Neural progenitor cell (in vitro differentiated cells): Measurements from ENCODE around the gene AFF3. TPM values are rescaled to one million over a fixed set of nuclear protein-coding genes. Genes with fewer than 3 reads are reported as not detected.

Experiments
- DNase-seq: peaks from one replicate; pipeline ENCODE4 v3.0.0-alpha.2; 2016; ENCODE audit warnings: low spot score
- H2AFZ ChIP-seq: fragments of 200-600 bp; sonication (generic); replicated peaks from 2 replicates; pipeline ENCODE4 v1.6.1; 2016; ENCODE audit warnings: antibody characterized with exemption
- H3F3A ChIP-seq: fragments of 200-600 bp; sonication (generic); 2 replicates; pipeline ENCODE4 v1.6.1; 2016; ENCODE audit warnings: antibody characterized with exemption, low read depth
- H3K27ac ChIP-seq: fragments of 200-600 bp; sonication (generic); 2 replicates; pipeline ENCODE4 v1.5.1; 2016; ENCODE audit warnings: mild to moderate bottlenecking
- H3K27me3 ChIP-seq: fragments of 200-600 bp; sonication (generic); 2 replicates; pipeline ENCODE4 v1.6.1; 2016; ENCODE audit warnings: mild to moderate bottlenecking, moderate library complexity
- H3K36me3 ChIP-seq: fragments of 200-600 bp; sonication (generic); 2 replicates; pipeline ENCODE4 v1.5.1; 2016
- H3K4me1 ChIP-seq: fragments of 200-600 bp; sonication (generic); 2 replicates; pipeline ENCODE4 v1.6.1; 2016; ENCODE audit warnings: mixed run types
- H3K4me2 ChIP-seq: fragments of 200-600 bp; sonication (generic); 2 replicates; pipeline ENCODE4 v1.6.1; 2016
- H3K4me3 ChIP-seq: fragments of 200-600 bp; sonication (generic); 2 replicates; pipeline ENCODE4 v1.5.1; 2016
- H3K79me2 ChIP-seq: fragments of 200-600 bp; sonication (generic); 2 replicates; pipeline ENCODE4 v1.6.1; 2016; ENCODE audit warnings: low read depth
- H3K9ac ChIP-seq: fragments of 200-600 bp; sonication (generic); 2 replicates; pipeline ENCODE4 v1.6.1; 2016
- H3K9me3 ChIP-seq: fragments of 200-600 bp; sonication (generic); 2 replicates; pipeline ENCODE4 v1.5.1; 2016; ENCODE audit warnings: low read depth
- H4K20me1 ChIP-seq: fragments of 200-600 bp; sonication (generic); 2 replicates; pipeline ENCODE4 v1.6.1; 2016; ENCODE audit warnings: low read depth
- H3K27ac Mint-ChIP-seq: 3 replicates; pipeline ENCODE4 v1.8.0; 2021; ENCODE audit warnings: mixed read lengths
- H3K27me3 Mint-ChIP-seq: 2 replicates; pipeline ENCODE4 v1.8.0; 2022; ENCODE audit warnings: low read depth, mild to moderate bottlenecking, inconsistent platforms, moderate library complexity, mixed read lengths; ENCODE audit not compliant: insufficient read depth
- H3K36me3 Mint-ChIP-seq: 3 replicates; pipeline ENCODE4 v1.8.0; 2021; ENCODE audit warnings: mixed read lengths
- H3K4me1 Mint-ChIP-seq: 3 replicates; pipeline ENCODE4 v1.8.0; 2021; ENCODE audit warnings: mixed read lengths
- H3K4me3 Mint-ChIP-seq: 3 replicates; pipeline ENCODE4 v1.8.0; 2021; ENCODE audit warnings: mild to moderate bottlenecking, moderate library complexity, mixed read lengths
- H3K9me3 Mint-ChIP-seq: 3 replicates; pipeline ENCODE4 v1.8.0; 2020; ENCODE audit warnings: mixed read lengths
- EZH2 ChIP-seq: fragments of 200-600 bp; sonication (generic); IDR thresholded peaks from 2 replicates; pipeline ENCODE4 v1.6.1; 2017; ENCODE audit warnings: antibody characterized with exemption, mild to moderate bottlenecking, moderate library complexity
- EZH2phosphoT487 ChIP-seq: fragments of 200-600 bp; sonication (generic); IDR thresholded peaks from 2 replicates; pipeline ENCODE4 v1.6.1; 2017; ENCODE audit warnings: antibody characterized with exemption
- total RNA-seq: library from RNA; depleted of rRNA; stranded (reverse); fragments of >200 nt; gene quantifications from 2 replicates; pipeline ENCODE4 v1.2.3, GENCODE V29; 2015; ENCODE audit warnings: low replicate concordance
- TF ChIP-seq, protein P1 (sequence below): fragments of 200-600 bp; sonication (generic); IDR thresholded peaks from 2 replicates; pipeline ENCODE4 v1.5.1; 2017; ENCODE audit warnings: antibody characterized with exemption, mild to moderate bottlenecking

AFF3 gene
- total RNA-seq, 1 donor from 2014 or later: 0.26 TPM

DNA sequence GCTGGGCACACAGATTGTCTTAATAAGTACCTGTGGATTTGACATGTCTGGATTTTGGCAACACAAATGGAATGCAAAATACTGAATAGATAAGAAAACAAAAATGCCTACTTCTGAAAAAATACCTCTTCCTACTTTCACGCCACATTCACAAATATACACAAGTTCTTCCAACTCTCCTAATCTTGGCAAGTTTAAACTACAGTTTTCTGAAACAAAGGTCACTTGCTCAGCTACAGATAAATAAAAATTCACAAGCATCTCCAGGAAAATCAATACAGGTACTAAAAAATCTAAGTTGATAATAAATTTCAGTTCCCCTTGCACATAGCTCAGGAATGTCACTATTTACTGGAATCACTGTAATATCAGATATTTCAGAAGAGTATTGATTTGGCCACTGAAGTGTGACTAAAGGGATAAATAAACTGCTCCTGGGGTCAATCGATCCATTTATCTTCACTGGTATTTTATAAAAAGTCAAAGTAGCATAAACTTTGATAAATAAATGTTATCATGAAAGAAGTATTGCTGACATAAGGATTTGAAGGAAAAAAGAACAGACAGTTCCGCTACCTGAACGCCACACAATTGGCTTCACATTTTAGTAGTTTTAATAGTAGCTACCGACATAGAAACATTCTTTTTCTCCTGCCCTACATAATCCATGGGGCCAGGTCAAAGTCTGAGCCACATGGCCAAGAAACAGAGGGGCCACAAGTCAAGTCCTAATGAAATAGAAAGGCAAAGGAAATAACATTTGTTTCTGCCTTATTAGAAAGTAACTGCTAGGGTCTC, 243.1 kb downstream of the AFF3 start:
- Histone ChIP-seq H3K9ac (no peak overlapping the region), H3K27ac (no peak overlapping the region), H3K4me2 (no peak overlapping the region), H3K79me2 (no peaks in the 10 kb centered on the region), H2AFZ (no peak overlapping the region), H3K4me1 (no peaks in the 10 kb centered on the region), H3K36me3 (no peaks in the 10 kb centered on the region), H4K20me1 (no peaks in the 10 kb centered on the region), H3K27me3 (no peaks in the 10 kb centered on the region), H3K4me3 (no peak overlapping the region), H3F3A (no peaks in the 10 kb centered on the region), H3K9me3 (no peaks in the 10 kb centered on the region)
- TF ChIP-seq EZH2phosphoT487 (no peak), EZH2 (no peak)
- TF ChIP-seq, protein P1, sequence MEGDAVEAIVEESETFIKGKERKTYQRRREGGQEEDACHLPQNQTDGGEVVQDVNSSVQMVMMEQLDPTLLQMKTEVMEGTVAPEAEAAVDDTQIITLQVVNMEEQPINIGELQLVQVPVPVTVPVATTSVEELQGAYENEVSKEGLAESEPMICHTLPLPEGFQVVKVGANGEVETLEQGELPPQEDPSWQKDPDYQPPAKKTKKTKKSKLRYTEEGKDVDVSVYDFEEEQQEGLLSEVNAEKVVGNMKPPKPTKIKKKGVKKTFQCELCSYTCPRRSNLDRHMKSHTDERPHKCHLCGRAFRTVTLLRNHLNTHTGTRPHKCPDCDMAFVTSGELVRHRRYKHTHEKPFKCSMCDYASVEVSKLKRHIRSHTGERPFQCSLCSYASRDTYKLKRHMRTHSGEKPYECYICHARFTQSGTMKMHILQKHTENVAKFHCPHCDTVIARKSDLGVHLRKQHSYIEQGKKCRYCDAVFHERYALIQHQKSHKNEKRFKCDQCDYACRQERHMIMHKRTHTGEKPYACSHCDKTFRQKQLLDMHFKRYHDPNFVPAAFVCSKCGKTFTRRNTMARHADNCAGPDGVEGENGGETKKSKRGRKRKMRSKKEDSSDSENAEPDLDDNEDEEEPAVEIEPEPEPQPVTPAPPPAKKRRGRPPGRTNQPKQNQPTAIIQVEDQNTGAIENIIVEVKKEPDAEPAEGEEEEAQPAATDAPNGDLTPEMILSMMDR: no peak
- Mint-ChIP-seq H3K27ac (peak overlapping the region; percentile 21), H3K4me3 (no peak overlapping the region), H3K27me3 (peaks cover 4% of the 10 kb centered on the region), H3K4me1 (peaks cover 33% of the 10 kb centered on the region), H3K9me3 (no peaks in the 10 kb centered on the region), H3K36me3 (no peaks in the 10 kb centered on the region)
- DNase-seq: no peak

DNA sequence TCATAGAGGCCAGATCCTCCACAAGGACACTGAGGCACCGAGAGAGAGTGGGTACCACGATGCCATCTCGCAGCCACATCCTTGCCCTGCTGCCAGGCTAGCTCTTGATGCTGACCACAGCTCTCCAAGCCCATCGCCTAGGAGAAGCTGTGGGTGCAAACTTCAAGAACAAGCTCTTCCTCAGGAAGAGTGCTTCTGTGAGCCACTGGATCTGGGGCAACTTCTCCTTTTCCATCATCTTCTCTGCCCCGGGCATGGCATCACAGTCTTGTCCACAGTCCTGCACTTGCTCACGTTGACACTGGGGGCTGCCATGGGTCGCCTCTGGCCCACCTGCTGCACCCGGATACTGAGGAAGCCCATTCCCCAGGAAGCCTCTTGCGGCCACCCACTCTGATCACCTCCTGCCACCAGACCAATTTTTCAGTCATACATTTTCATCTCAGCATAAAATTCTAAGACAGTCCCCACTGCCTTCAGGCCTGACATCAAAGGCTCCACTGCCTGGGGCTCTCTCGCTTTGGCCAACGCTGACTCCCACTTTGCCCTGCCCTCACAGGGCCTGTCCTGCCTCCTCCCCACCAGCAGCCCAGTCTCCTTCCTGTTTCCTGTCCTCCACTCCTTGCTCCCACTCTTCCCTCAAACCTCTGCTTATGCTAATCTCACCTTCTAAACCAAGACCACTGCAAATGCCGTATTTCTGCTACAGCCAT, 243.9 kb downstream of the AFF3 start:
- TF ChIP-seq EZH2 (no peak), EZH2phosphoT487 (no peak)
- TF ChIP-seq, protein P1: no peak

DNA sequence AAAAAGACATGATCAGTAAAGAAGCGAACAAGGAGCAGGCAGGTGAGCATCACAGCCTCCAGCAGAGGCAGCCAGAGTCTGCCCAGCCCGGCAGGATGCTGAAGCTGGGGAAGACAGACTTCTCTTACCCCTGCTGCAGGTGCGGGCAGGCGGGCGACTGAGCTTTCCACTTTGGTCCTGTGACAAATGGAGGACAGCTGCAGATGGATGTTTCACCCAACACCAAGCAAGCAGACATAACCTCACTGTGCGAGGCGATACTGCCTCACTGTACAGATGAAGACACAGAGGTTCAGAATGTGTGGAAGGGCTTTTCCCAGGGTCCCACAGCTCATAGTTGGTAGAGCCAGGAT, 251.0 kb downstream of the AFF3 start:
- Mint-ChIP-seq H3K4me3 (no peak overlapping the region), H3K27me3 (peaks cover 4% of the 10 kb centered on the region), H3K4me1 (peaks cover 32% of the 10 kb centered on the region), H3K9me3 (no peaks in the 10 kb centered on the region), H3K27ac (peak overlapping the region; percentile 85), H3K36me3 (no peaks in the 10 kb centered on the region)
- H4K20me1 ChIP-seq: no peaks in the 10 kb centered on the region
- no peak overlapping the region for H3K9ac ChIP-seq
- DNase-seq: no peak
- peaks cover 9% of the 10 kb centered on the region for H3K4me1 ChIP-seq
- H3F3A ChIP-seq: no peaks in the 10 kb centered on the region
- no peak overlapping the region for H2AFZ ChIP-seq
- no peaks in the 10 kb centered on the region for H3K9me3 ChIP-seq
- peak overlapping the region; percentile 31 for H3K4me2 ChIP-seq
- H3K79me2 ChIP-seq: no peaks in the 10 kb centered on the region
- no peaks in the 10 kb centered on the region for H3K27me3 ChIP-seq
- no peak overlapping the region for H3K4me3 ChIP-seq
- H3K27ac ChIP-seq: no peak overlapping the region
- no peaks in the 10 kb centered on the region for H3K36me3 ChIP-seq
- TF ChIP-seq EZH2 (no peak), EZH2phosphoT487 (no peak)

More for the DNA sequence above, 243.9 kb downstream of the AFF3 start:
- Mint-ChIP-seq H3K27ac (peak overlapping the region; percentile 21), H3K27me3 (peaks cover 4% of the 10 kb centered on the region), H3K9me3 (no peaks in the 10 kb centered on the region), H3K36me3 (no peaks in the 10 kb centered on the region), H3K4me1 (peaks cover 33% of the 10 kb centered on the region), H3K4me3 (no peak overlapping the region)
- no peak overlapping the region for H2AFZ ChIP-seq
- DNase-seq: no peak
- no peak overlapping the region for H3K4me2 ChIP-seq
- no peak overlapping the region for H3K4me3 ChIP-seq
- no peaks in the 10 kb centered on the region for H3K36me3 ChIP-seq
- no peak overlapping the region for H3K9ac ChIP-seq
- no peaks in the 10 kb centered on the region for H3K9me3 ChIP-seq
- H3F3A ChIP-seq: no peaks in the 10 kb centered on the region
- H4K20me1 ChIP-seq: no peaks in the 10 kb centered on the region
- no peaks in the 10 kb centered on the region for H3K27me3 ChIP-seq
- H3K79me2 ChIP-seq: no peaks in the 10 kb centered on the region
- H3K4me1 ChIP-seq: no peaks in the 10 kb centered on the region
- H3K27ac ChIP-seq: no peak overlapping the region
